ENCODE measurements around the gene KLKB1.

DNA sequence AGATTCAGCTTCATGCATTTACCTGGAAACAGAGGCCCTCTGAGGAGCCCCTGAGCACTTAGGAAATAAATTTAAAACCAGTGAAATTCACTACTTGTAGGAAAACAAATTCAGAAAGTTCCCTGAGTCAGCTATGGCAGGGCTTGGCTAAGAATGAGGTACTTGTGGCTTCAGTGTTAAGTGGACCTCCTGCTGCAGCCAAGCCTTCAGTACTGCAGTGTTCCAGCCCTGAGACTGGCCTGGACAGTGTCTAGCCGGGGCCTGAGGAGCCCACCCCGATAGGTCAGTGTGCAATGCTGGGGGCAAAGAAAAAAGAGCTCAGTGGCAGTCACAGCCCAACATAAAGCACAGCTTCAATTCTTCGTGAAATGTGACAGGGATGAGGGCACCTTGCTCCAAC is 80.6 kb downstream of the KLKB1 start:
- TF ChIP-seq, protein P1, sequence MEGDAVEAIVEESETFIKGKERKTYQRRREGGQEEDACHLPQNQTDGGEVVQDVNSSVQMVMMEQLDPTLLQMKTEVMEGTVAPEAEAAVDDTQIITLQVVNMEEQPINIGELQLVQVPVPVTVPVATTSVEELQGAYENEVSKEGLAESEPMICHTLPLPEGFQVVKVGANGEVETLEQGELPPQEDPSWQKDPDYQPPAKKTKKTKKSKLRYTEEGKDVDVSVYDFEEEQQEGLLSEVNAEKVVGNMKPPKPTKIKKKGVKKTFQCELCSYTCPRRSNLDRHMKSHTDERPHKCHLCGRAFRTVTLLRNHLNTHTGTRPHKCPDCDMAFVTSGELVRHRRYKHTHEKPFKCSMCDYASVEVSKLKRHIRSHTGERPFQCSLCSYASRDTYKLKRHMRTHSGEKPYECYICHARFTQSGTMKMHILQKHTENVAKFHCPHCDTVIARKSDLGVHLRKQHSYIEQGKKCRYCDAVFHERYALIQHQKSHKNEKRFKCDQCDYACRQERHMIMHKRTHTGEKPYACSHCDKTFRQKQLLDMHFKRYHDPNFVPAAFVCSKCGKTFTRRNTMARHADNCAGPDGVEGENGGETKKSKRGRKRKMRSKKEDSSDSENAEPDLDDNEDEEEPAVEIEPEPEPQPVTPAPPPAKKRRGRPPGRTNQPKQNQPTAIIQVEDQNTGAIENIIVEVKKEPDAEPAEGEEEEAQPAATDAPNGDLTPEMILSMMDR (conservative IDR thresholded peaks at IDR 0.05), result no peak
- TF ChIP-seq ZFX (IDR thresholded peaks at IDR 0.05), result no peak

Data from C4-2B (cell line).